HL-60 (cell line): ENCODE results near the gene AGAP1.

ENCODE experiments used
- GABPA ChIP-seq: IDR thresholded peaks from 2 replicates; pipeline ENCODE4 v1.6.1; 2012; ENCODE audit warnings: low read depth
- POLR2AphosphoS5 ChIP-seq: IDR thresholded peaks from 2 replicates; pipeline ENCODE4 v1.6.1; 2012; ENCODE audit warnings: low read depth
- TF ChIP-seq, protein P1 (sequence below): IDR thresholded peaks from one replicate; pipeline ENCODE4 v1.5.1; 2011; ENCODE audit warnings: low read length, control low read depth, inconsistent platforms; ENCODE audit not compliant: insufficient read depth
- TF ChIP-seq, protein P2 (sequence below): IDR thresholded peaks from 2 replicates; pipeline ENCODE4 v1.6.1; 2012; ENCODE audit warnings: low read depth; ENCODE audit not compliant: insufficient replicate concordance

DNA sequence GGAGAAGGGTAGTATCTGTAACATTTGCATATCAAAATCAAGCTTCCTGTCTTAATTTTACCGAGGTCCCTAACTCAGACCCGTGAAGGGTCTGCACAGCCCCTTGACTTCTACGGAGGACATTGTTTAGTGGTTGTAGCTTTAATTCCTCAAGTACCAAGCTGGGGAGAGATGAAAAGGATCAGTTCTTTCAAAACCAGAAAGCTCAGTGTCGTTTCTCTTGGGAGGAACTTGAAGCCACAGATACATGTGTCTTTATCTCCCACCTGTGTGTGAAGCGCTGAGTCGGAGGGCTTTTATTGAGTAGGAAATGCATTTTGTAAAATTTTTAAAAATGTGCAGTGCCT lies 410.7 kb downstream of the AGAP1 start:
- TF ChIP-seq, protein P1, sequence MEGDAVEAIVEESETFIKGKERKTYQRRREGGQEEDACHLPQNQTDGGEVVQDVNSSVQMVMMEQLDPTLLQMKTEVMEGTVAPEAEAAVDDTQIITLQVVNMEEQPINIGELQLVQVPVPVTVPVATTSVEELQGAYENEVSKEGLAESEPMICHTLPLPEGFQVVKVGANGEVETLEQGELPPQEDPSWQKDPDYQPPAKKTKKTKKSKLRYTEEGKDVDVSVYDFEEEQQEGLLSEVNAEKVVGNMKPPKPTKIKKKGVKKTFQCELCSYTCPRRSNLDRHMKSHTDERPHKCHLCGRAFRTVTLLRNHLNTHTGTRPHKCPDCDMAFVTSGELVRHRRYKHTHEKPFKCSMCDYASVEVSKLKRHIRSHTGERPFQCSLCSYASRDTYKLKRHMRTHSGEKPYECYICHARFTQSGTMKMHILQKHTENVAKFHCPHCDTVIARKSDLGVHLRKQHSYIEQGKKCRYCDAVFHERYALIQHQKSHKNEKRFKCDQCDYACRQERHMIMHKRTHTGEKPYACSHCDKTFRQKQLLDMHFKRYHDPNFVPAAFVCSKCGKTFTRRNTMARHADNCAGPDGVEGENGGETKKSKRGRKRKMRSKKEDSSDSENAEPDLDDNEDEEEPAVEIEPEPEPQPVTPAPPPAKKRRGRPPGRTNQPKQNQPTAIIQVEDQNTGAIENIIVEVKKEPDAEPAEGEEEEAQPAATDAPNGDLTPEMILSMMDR = no peak
- TF ChIP-seq POLR2AphosphoS5 = no peak
- TF ChIP-seq, protein P2, sequence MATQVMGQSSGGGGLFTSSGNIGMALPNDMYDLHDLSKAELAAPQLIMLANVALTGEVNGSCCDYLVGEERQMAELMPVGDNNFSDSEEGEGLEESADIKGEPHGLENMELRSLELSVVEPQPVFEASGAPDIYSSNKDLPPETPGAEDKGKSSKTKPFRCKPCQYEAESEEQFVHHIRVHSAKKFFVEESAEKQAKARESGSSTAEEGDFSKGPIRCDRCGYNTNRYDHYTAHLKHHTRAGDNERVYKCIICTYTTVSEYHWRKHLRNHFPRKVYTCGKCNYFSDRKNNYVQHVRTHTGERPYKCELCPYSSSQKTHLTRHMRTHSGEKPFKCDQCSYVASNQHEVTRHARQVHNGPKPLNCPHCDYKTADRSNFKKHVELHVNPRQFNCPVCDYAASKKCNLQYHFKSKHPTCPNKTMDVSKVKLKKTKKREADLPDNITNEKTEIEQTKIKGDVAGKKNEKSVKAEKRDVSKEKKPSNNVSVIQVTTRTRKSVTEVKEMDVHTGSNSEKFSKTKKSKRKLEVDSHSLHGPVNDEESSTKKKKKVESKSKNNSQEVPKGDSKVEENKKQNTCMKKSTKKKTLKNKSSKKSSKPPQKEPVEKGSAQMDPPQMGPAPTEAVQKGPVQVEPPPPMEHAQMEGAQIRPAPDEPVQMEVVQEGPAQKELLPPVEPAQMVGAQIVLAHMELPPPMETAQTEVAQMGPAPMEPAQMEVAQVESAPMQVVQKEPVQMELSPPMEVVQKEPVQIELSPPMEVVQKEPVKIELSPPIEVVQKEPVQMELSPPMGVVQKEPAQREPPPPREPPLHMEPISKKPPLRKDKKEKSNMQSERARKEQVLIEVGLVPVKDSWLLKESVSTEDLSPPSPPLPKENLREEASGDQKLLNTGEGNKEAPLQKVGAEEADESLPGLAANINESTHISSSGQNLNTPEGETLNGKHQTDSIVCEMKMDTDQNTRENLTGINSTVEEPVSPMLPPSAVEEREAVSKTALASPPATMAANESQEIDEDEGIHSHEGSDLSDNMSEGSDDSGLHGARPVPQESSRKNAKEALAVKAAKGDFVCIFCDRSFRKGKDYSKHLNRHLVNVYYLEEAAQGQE = no peak
- no peak for TF ChIP-seq GABPA
